Activated T-cell treated with anti-CD3 and anti-CD28 coated beads for 1 hour (primary cell): ENCODE results near the gene DBH.

Experiments
- DNase-seq: peaks from one replicate; pipeline ENCODE4 v3.0.0-alpha.2; 2020; ENCODE audit warnings: low read depth

The DBH gene

DNA sequence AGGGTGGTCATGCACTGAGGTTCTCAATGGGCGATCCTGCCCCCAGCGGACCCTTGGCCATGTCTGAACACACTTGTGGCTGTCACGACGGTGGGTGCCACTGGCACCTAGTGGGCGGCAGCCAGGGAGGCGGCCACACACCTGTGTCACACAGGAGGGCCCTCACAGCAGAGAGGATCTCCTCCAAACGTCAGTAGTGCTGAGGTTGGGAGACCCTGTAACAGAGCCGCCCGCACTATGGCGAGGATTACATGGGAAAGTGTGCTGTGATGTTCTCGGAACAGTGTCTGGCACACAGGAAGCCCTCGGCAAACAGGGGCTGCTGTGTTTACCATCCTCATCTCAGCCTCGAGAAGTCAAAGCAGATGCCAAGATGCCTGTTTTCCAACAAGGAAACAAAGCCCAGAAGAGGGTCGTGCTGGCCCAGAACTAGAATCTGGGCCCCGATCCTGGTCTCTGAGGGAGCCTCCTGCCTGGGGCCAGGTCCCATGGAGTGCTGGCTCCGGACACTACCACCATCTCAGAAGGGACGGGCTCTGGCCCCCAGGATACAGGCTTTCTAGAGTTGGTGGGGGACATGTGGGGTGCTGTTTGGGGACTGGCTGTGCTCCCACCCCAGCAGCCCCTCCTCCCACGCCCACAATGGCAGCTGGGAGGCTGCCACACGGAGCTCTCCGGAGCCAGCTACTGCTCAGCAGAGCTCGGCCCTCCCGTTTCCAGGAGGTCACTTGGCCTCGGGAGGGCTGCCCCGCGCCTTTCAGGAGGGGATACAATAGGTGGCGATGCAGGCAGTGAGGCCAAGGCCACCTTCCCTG, 48.2 kb downstream of the DBH start:
- no peak for DNase-seq

DNA sequence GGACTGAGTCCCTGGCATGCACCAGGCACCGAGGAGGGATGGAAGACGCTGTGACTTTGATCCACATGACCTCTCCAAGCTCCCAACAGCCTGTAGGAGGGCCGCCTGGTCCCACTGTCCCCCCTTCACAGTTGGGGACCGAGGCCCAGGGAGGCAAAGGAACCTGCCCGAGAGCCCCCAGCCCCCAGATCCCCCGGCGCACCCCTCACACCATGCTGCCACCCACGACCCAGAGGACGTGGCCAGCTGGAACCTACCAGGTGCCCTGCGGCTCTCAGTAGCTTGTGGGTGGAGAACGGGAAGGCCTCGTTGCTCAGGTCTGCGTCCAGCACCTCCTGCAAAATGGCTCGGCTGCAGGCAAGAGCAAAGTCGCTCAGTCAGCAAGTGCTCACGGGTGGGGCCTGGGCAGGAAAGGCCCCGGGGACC, 48.8 kb downstream of the DBH start:
- DNase-seq = no peak

DNA sequence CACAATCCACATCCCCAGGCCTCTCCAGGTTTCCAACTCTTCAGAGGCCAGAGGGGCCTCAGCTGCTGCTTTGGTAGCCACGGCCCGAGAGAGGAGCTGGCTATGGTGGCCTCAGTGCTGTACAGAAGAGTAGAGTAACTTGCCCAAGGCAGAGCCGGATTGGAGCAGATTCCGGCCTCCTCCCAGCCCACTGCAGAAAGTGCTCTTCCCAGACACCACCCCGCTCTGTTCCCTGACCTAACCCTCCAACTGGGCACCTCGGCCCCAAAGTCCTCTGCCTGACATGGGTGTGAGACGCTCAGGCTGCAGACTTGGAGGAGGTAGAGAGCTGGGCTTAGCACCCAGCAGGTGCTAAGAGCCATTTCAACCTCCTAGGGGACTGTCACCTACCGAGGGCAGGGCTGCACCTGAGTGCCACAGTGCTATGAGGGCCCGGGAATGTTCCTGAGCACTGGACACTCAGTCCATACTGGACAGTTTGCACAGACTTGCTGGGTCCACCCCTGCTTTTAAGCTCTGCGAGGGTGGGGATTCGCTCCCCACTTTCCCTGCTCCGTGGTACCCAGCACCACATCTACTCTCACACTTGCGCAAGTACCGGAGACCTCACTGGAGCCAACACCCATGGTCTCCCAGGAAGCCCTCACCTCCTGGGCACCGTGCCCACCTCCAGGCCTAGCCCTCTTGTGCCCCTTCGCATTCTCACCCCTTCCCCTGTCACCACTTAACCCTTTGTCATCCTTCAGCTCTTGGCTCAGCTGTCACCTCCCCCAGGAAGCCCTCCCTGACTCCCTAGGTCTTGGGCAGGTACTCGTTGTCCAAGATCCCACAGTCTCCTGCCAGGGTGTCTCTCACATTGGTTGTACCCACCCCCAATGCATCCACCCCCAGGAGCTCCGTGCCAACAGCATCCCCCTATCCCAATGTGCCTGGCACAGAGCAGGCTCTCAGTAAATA, 49.8 kb downstream of the DBH start:
- DNase-seq = no peak

DNA sequence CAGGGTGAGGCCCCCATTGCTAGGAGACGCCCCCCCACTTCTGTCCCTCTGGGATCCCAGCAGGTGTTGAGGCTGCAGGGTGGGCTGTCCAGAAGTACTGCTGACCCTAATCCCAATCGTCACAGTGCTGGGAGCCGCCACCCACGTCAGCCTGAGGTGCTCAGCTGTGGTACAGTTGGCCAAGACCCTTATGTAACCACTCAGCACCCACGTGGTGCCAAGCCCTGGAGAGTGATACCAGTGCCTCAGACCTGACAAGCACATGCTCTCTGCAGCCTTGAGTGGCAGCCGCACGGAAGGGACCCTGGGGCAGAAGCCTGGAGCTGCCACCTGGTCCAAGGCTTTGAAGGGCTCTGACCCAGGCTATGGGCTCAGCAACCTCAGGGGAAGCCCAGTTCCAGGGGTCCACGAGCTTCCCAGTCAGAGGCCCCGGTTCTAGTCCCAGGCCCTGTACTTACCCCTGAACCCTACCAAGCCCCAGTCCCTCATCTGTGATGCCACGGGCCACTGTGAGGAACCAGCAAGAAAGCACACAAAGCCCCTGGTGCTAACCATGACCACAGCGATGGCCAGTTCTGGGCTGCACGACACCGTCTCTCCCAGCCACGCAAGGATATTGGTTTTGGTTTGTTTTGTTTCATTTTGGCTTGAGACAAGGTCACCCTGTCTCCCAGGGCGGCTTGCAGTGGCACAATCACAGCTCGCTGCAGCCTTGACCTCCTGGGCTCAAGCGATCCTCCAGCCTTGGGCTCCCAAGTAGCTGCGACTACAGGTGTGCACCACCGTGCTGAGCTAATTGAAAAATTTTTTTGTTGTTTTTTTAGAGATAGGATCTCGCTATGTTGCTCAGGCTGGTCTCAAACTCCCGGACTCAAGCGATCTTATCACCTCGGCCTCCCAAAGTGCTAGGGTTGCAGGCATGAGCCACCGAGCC, 50.7 kb downstream of the DBH start:
- DNase-seq = no peak

DNA sequence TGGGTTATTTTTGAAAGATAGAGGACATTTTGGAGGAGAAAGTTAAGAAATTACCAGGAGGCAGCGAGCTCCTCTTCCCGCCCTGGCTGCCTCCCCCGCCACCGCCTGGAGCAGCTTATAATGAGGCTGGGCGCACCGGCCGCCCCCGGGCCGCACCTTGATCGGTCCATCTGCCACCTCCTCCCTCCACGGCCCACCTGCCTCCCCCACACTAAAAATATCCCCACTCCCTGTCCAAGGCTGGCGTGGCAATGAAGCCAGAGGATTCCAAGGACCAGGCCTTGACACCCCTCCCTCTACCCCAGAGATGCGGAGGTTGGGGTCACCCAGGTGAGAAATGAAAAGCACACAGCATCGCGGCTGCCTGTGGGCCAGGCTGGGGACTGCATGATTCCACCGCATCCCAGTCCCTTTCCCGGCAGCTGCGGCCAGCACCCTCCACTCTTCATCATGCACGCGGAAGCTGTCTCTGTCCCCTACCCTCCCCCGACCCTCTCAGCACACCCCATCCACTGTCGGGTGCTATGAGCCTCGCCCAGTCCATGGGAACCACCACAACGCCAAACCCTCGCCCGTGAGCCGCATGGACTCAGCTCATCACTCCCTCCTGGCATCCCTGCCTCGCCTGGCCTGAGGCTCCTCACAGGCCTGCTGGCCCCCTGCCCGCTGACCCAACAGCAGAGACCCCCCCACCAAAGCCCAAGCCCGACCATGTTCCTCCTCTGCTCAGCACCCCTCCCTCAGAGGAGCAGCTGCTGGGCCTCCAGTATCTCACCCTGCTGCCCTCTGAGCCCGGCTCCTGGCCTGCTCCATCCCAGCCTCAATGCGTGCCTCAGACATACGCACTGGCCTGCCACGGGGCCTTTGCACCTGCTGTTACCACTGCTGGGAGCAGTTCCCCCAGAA, 51.9 kb downstream of the DBH start:
- DNase-seq = no peak

DNA sequence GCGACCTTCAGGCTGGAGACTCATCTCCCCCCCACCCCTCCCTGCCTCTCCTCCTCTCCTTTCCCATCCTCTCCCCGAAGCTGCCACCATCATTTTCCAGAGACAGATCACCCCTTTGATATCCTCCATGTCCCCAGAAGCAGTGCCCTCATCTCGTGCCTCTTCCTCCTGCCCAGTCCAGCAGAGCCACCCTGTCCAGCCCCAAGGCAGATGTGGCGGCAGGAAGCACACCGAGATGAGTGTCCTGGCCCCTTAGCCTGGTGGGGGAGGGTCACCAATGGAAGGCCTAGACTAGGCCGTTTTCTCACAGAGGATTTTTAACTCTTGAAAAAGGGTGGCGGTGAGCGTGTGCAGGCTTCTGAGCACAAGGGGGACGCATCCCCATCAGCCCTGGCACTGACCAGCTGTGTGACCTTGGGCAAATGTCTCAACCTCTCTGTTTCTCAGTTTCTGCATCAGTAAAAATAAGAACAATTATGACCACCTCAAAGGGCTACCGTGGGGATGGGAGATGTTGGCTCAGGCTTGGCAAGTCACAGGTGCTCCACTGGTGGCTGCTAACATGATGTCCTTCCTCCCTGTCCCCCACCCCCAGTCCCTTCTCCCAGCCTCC, 53.1 kb downstream of the DBH start:
- no peak for DNase-seq

DNA sequence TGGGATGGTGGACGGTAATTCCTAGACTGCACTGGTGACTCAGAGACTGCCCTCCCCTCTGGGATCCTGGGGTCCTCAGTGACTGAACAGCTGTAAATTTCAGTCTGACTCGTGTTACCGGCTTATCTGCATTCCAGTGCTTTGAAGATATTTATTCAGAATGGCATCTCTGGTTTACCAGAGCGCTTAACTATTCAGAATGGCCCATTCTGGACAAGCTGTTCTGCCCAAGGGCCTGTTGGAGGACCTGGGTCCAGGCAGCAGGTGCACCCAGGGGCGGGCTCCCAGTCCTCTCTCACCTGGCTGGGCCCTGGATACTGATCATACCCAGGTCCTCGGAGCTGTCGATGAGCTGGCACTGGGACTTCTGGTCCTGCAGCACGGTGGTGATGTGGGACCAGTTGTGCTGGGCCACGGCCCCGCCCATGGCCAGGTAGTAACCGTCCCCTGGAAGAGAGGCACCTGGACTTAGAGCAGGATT, 54.0 kb downstream of the DBH start:
- no peak for DNase-seq

DNA sequence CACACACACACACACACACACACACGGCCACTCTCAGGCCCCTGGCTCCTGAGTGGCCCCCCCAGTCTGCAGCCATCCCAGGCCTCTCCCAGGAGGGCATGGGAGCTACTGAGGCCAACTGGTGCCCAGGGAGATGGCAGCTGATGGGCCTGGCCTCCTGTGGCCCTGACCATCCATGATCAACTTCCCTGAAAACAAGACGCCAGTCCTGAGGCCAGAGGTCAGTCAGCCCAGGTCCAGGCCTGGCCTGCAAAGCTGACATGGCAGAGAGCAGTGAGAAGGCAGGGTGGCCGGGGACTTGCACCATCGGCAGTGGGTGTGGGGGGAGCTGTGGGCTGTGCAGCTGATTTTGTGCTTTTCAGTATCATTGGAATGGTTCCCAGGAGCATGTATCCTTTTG, 55.0 kb downstream of the DBH start:
- no peak for DNase-seq

DNA sequence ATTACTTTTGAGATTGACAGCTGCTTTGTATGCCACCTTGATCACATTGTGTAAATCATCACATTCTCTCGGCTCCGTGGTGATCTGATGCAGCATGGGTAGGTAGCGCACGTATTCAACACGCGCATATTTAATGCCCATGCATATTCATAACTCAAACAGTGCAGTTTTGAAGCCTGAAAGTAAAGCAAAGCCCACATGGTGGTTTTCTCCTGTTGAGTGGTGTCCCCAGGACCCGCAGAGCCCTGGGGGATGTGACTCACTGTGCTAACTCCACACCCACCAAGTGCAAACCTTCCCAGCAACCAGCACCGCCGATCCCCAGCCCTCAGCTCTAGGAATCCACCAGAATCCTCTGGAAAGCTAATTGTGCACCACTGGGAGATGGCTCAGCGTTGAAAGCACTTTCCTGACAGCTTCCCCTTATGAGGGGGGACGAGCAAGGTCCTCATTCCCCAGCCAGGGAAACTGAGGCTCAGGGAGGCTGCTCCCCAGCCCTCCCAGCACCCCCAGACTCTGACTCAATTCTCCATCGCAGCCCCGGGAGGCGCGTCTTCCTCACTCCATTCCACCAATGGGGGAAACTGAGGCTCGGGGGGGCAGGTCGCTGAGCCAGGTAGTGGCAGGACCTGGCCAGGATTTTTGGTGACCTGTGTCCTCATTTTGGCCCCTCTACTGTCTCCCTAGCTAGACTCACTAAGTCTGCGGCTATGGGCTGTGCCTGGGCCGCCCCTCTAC, 55.6 kb downstream of the DBH start:
- no peak for DNase-seq

DNA sequence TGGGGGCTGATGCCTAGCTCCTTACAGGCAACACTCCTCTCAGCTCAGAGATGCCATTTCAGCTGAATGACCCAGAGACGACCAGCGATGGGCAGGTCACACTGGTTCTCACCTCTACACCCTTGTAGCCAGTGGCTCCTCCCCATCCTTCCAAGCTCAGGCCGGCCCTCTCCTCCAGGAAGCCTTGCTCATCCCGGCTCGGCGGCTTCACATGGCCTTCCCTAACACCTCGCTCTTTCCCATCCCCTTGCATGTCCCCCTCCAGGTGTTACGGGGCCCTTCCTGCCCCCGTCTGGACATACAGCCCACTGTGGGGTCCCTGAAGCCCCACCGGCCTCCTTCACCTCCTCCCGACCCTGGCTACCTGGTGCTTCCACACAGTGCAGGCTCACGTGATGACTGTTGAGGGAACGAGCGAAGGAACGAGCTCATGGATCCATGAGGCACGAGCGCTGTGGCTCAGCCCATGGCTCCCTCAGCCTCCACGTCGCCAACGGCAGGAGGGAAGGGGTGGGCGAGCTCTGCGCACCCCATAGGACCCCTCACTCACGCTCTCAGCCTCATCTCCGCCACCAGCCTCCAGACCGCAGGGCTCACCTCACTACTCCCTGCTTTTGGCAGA, 56.3 kb downstream of the DBH start:
- DNase-seq = no peak

DNA sequence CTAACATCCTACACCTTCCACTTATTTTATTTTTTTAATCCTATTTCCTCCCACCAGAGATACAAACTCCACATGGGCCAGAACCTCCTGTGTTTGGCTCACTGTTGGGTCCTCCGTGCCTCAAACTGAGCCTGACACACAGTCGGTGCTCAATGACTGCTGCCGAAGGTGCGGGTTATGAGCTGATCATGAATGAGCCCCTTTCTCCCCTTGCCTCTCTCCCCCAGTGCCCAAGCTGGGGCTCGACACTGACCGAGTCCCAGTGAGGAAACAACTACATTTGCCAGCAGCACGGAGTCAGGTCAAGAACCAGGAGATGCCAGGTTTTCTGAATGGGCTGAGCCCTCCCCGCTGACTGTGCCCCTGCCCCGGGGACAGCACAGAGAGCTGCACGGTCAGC, 57.0 kb downstream of the DBH start:
- DNase-seq = no peak

DNA sequence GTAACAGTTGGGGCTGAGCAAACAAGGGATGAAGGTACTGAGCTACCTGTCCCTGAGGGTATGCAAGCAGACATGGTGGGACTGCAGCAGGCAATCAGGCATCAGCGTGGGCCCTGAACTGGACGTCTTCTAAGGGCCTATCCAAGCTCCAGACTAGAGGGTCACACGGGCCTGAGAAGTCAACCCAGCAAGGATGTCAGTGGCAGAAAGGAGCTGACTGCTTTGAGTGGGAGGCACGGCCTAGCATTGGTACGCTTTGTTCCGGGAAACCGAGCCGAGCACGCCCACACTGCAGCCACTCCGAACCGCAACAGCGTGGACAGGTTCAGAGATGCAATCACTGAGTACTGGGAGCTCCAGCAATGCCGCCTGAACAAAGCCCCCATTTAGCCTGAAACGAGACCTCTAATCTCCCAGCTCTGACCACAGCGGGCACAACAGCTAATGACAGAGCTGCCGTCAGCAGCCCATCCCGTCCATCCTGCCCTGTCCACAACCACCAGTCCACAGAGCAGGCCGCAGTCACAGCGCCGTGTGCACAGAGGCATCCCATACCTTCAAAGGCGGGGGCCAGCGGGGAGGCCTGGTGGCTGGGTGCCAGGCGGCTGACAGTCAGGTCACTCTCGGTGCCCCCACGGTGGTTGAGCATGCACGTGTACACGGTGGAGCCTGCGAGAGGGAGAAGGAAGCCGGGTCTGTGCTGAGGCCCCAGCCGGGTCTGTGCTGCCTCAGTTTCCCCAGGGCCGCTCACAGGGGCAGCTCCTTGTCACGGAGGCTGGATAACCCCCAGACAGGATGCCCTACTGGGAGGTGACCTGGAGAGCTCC, 57.8 kb downstream of the DBH start:
- no peak for DNase-seq

DNA sequence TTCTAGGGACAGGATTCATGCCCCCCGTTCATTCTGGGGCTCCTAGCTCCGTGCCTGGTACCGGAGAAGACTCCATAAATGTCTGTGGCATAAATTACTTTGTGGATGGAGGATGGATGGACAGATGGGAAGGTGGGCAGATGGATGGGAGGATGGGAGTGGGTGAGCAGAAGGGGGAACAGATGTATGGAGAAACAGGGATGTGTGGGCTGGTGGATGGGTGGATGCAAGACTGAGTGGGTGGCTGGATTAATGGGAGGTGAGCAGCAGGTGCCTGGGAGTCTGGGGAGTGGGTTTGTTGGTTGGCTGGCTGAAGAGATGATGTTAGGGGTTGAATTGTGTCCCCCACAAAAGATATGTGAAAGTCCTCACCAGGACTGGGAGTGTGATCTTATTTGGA, 58.5 kb downstream of the DBH start:
- DNase-seq = no peak

DNA sequence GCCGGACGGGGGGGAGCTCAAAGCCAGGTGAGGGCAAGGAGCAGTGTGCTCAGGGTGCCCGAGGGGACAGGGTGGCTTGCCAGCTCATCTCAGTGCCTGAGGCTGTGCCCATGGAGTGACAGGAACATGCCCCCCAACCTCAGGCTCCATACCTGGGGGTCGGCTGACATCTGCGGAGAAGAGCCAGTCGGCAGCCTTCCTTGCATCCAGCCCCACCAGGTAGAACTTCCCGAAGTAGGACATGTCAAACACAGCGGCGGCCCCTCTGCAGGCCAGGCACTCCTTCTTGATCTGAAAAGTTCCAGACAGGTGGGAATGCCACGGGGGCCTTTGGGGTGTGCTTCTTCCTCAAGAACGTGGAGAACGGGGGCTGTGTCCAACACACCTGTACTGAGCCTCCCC, 59.9 kb downstream of the DBH start:
- no peak for DNase-seq

DNA sequence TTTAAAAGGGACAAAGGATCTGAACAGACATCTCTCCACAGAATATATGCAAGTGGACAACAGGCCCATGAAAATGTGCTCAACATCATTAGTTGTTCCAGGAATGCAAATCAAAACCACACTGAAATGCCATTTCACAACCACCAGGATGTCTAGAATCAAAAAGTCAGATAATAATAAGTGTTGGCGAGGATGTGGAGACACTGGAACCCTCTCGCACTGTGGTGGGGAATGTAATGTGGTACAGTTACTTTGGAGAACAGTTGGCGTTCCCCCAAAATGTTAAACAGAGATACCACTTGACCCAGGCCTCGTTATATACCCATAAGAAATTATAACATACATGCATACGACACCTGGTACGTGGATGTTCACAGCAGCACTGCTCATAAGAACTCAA, 63.4 kb downstream of the DBH start:
- no peak for DNase-seq

DNA sequence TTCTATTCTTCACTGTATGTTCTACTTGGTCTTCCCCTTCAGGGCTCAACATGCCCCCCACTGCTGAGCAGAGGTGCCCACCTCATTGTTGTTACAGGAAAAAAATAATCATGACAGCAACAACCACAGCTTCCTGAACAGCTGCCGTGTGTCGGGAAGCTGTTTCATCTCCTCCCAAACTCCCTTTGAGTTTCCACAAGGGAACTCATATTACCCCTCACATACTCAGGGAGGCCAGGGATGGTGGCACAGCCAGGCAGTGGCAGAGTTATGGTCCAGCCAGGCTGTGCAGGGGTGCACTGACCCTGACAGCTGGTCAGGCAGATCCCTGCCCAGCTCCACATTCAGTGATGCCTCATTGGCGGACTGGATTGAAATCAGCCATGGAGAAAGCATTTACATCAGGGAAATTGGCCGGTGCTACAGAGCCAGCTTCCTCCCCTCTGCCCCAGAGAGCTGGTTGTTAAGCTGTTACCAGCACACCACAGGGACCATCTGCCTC, 64.7 kb downstream of the DBH start:
- DNase-seq = no peak

DNA sequence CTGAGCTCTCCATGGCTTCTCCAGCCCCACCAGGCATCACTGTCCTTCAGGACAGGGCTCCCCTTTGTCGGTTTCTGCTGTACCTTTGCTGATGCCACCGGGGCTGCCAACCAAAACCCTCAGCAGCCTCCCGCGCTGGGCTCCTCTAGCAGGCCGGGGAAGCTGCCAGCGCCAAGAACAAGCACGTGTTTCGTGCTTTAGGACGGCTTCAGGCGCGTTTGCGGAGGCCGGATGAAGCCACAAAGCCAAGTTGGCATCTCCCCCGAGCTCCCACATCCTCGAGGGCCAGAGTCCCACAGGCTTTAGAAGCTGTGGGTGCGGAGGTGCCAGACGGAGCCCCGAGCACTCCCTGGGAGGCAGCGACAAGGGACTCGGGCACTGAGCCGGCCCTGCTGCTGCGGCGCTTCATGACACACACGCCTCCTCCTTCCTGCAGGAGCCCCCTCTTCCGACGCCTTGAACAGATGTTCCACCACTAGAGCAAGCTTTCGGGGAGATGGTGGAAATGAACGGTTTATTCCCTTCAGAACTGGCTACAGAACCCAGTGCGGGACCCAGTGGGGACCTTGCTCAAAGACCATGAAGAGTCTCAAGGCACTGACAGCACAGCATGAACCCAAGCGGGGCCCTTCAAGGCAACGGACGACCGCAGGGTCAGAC, 65.3 kb downstream of the DBH start:
- peak; percentile 21 for DNase-seq
